GM18511 (cell line): ENCODE data around the gene NEB.
"Not testable (repeated sequence)": the region's sequence is repeated elsewhere in the genome, so short reads cannot be mapped to it uniquely, and the experiment has no call there.

Experiments used
- ATAC-seq: cut with Tn5 transposase; IDR thresholded peaks from one replicate; pipeline ENCODE4 v1.9.1; 2021; ENCODE audit warnings: mild to moderate bottlenecking, moderate library complexity; ENCODE audit not compliant: unreplicated experiment

NEB gene

GRCh38 chr2:151616760-151617339, 117.4 kb downstream of the NEB start:
- no peak for ATAC-seq

- ATAC-seq, result peak; percentile 75
Observed at GRCh38 chr2:151614606-151615306, 119.5 kb downstream of the NEB start.

- no peak for ATAC-seq
Observed at GRCh38 chr2:151614159-151614558, 120.1 kb downstream of the NEB start.

- no peak for ATAC-seq
Observed at GRCh38 chr2:151611351-151611750, 122.9 kb downstream of the NEB start.

- ATAC-seq, result no peak
Observed at GRCh38 chr2:151610310-151610709, 124.0 kb downstream of the NEB start.

- ATAC-seq, result no peak
Observed at GRCh38 chr2:151609705-151610104, 124.6 kb downstream of the NEB start.

- not testable (repeated sequence) for ATAC-seq
Observed at GRCh38 chr2:151607459-151608424, 126.5 kb downstream of the NEB start.

GRCh38 chr2:151603530-151603929, 130.7 kb downstream of the NEB start:
- ATAC-seq, result not testable (repeated sequence)

GRCh38 chr2:151602402-151602801, 131.9 kb downstream of the NEB start:
- ATAC-seq, result not testable (repeated sequence)

- not testable (repeated sequence) for ATAC-seq
Observed at GRCh38 chr2:151601803-151602202, 132.5 kb downstream of the NEB start.

GRCh38 chr2:151596903-151597608, 137.2 kb downstream of the NEB start:
- ATAC-seq, result not testable (repeated sequence)

- ATAC-seq, result not testable (repeated sequence)
Observed at GRCh38 chr2:151591908-151592255, 142.4 kb downstream of the NEB start.

GRCh38 chr2:151591250-151591907, 142.9 kb downstream of the NEB start:
- ATAC-seq, result peak; percentile 61

- not testable (repeated sequence) for ATAC-seq
Observed at GRCh38 chr2:151581300-151581699, 153.0 kb downstream of the NEB start.

- not testable (repeated sequence) for ATAC-seq
Observed at GRCh38 chr2:151580697-151581096, 153.6 kb downstream of the NEB start.

GRCh38 chr2:151577116-151577515, 157.2 kb downstream of the NEB start:
- no peak for ATAC-seq

GRCh38 chr2:151576080-151576479, 158.2 kb downstream of the NEB start:
- no peak for ATAC-seq

- no peak for ATAC-seq
Observed at GRCh38 chr2:151575338-151575737, 158.9 kb downstream of the NEB start.

GRCh38 chr2:151570191-151570590, 164.1 kb downstream of the NEB start:
- ATAC-seq, result no peak

GRCh38 chr2:151569167-151569566, 165.1 kb downstream of the NEB start:
- no peak for ATAC-seq
